Uterus (tissue), 4 donors: ENCODE results near the gene LAMC3. TPM values are rescaled to one million over a fixed set of nuclear protein-coding genes. Genes with fewer than 3 reads are reported as not detected.
"Not testable (repeated sequence)": the region's sequence is repeated elsewhere in the genome, so short reads cannot be mapped to it uniquely, and the experiment has no call there.

ENCODE experiments used
- DNase-seq, 2 donors: peaks; one replicate each; pipeline ENCODE4 v3.0.0-alpha.2; 2019 to 2020
- H3K27ac ChIP-seq, 2 donors: fragments of 200-600 bp; sonication (generic); 1 replicate in 1 of 2; 2 replicates in 1 of 2; pipeline ENCODE4 v1.5.1; 2016 to 2018
- H3K27me3 ChIP-seq, 2 donors: fragments of 200-600 bp; sonication (generic); one replicate each; pipeline ENCODE4 v1.5.1; 2018 to 2019; ENCODE audit warnings: control low read depth in 1 of 2
- H3K36me3 ChIP-seq, 2 donors: fragments of 200-600 bp; sonication (generic); one replicate each; pipeline ENCODE4 v1.5.1; 2019; ENCODE audit warnings: control low read depth in 1 of 2
- H3K4me1 ChIP-seq, 2 donors: fragments of 200-600 bp; sonication (generic); one replicate each; pipeline ENCODE4 v1.5.1; 2018 to 2019; ENCODE audit warnings: control low read depth in 1 of 2
- H3K4me3 ChIP-seq, 2 donors: fragments of 200-600 bp; sonication (generic); 1 replicate in 1 of 2; 2 replicates in 1 of 2; pipeline ENCODE4 v1.5.1; 2018 to 2019; ENCODE audit warnings: mild to moderate bottlenecking in 1 of 2
- H3K9me3 ChIP-seq, 2 donors: fragments of 200-600 bp; sonication (generic); one replicate each; pipeline ENCODE4 v1.5.1; 2019; ENCODE audit warnings: control low read depth in 1 of 2
- POLR2A ChIP-seq, 2 donors: fragments of 450-650 bp; IDR thresholded peaks; one replicate each; pipeline ENCODE4 v1.6.1; 2016; ENCODE audit warnings: antibody characterized with exemption in 2 of 2, mild to moderate bottlenecking in 1 of 2, moderate library complexity in 1 of 2
- intact Hi-C: fragments of 100-400 bp; cut with DNase I; formaldehyde crosslinking; loops from one replicate; pipeline ENCODE4 v1.15.1; 2023; ENCODE audit warnings: low total_unique reads
- total RNA-seq, 4 donors: library from RNA; depleted of rRNA in 3 of 4; stranded (reverse); fragments of >200 nt in 3 of 4; gene quantifications; one replicate each; pipeline versions ENCODE4 v1.1.0 to v1.2.4, GENCODE V29; 2014 to 2023
- TF ChIP-seq, protein P1 (sequence below), 4 experiments: fragments of 200-600 bp in 2 of 4; fragments of 450-650 bp in 2 of 4; sonication (generic) in 2 of 4; IDR thresholded peaks; one replicate each; pipeline ENCODE4 v1.5.1; 2016 to 2019; ENCODE audit warnings: antibody characterized with exemption in 4 of 4, mild to moderate bottlenecking in 2 of 4, moderate library complexity in 1 of 4
- donor health status: DM: yes; HTN: yes; CAD: no.

Gene LAMC3
- total RNA-seq, 4 donors from 2014 or later = 2.6 to 58.5 (median 3.6) TPM

- Histone ChIP-seq H3K27me3 (peaks cover 0 to 6% of the 10 kb centered on the region in 2 donors), H3K4me3 (no peak overlapping the region), H3K9me3 (no peaks in the 10 kb centered on the region), H3K4me1 (no peaks in the 10 kb centered on the region), H3K36me3 (no peaks in the 10 kb centered on the region), H3K27ac (no peak overlapping the region)
- intact Hi-C loops = no loop called here
- DNase-seq = no peak
- TF ChIP-seq, protein P1, sequence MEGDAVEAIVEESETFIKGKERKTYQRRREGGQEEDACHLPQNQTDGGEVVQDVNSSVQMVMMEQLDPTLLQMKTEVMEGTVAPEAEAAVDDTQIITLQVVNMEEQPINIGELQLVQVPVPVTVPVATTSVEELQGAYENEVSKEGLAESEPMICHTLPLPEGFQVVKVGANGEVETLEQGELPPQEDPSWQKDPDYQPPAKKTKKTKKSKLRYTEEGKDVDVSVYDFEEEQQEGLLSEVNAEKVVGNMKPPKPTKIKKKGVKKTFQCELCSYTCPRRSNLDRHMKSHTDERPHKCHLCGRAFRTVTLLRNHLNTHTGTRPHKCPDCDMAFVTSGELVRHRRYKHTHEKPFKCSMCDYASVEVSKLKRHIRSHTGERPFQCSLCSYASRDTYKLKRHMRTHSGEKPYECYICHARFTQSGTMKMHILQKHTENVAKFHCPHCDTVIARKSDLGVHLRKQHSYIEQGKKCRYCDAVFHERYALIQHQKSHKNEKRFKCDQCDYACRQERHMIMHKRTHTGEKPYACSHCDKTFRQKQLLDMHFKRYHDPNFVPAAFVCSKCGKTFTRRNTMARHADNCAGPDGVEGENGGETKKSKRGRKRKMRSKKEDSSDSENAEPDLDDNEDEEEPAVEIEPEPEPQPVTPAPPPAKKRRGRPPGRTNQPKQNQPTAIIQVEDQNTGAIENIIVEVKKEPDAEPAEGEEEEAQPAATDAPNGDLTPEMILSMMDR (IDR thresholded peaks at IDR 0.05) = no peak
- no peak for TF ChIP-seq POLR2A (IDR thresholded peaks at IDR 0.05)
Measured at GRCh38 chr9:131099102-131099606, 90.2 kb downstream of the LAMC3 start.

DNA sequence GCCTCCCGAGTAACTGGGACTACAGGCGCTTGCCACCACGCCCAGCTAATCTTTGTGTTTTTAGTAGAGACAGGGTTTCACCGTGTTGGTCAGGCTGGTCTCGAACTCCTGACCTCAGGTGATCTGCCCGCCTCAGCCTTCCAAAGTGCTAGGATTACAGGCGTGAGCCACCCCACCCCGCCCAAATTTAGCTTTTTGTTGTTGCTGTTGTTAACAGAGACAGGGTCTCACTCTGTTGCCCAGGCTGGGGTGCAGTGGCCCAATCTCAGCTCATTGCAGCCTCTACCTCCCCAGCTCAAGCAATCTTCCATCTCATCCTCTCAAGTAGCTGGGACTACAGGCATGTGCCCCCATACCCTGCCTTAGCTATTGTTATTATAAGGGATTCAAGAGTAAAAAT is 90.9 kb downstream of the LAMC3 start:
- H3K27me3 ChIP-seq, DNase-seq, H3K36me3 ChIP-seq, H3K27ac ChIP-seq, H3K4me3 ChIP-seq, intact Hi-C loops, H3K9me3 ChIP-seq, H3K4me1 ChIP-seq: not testable (repeated sequence)

DNA sequence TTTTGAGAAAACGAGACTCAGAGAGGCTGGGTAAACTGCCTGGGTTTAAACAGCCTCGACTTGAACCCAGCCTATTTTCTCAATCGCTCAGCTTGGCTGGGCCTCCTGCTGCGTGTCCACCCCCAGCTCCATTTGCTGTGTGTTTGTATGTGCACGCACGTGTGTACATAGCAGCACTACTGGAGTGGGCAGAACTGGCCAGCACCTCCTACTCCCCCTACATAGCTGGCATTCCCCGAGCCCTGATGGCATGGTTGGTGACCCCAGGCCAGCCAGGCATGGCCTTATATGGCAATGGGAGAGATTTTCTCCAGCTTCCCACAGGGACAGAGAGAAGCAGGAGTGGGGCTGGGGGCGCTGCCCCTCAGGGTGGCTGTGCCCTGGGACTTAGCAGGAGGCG is 91.5 kb downstream of the LAMC3 start:
- no peak for DNase-seq
- Histone ChIP-seq H3K27me3 (no peaks in the 10 kb centered on the region), H3K36me3 (no peaks in the 10 kb centered on the region), H3K9me3 (no peaks in the 10 kb centered on the region), H3K4me3 (no peak overlapping the region), H3K4me1 (no peaks in the 10 kb centered on the region), H3K27ac (no peak overlapping the region)
- intact Hi-C loops = no loop called here
- TF ChIP-seq, protein P1 (IDR thresholded peaks at IDR 0.05) = no peak

DNA sequence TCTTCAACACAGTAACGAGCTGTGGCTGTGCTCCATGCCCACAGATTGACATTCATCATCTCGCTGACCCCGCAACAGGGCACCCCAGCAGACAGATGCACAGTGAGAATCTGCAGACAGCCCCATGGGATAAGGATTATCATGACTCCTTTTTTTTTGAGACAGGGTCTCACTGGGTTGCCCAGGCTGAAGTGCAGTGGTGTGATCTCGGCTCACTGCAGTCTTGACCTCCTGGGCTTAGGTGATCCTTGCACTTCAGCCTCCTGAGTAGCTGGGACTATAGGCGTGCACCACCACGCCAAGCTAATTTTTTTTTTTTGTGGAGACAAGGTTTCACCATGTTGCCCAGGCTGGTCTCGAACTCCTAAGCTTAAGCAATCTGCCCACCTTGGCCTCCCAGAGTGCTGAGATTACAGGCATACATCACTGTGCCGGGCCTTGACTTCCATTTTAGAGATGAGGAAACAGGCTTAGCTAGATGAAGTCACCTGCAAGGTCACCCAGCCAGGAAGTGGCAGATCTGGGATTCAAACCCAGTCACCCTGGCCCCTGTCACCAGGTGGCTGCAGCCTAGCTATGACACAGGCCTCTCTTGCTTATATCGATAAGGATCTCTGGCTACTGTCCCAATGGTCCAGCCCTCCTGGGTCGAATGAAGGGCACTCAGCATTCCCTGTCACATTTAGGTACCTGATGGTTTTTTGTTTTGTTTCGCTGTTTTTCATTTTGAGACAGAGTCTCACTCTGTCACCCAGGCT is 92.4 kb downstream of the LAMC3 start:
- Histone ChIP-seq H3K4me3 (no peak overlapping the region), H3K4me1 (no peaks in the 10 kb centered on the region), H3K27ac (no peak overlapping the region), H3K36me3 (no peaks in the 10 kb centered on the region), H3K9me3 (no peaks in the 10 kb centered on the region), H3K27me3 (no peaks in the 10 kb centered on the region)
- intact Hi-C loops = no loop called here
- TF ChIP-seq, protein P1 (IDR thresholded peaks at IDR 0.05) = no peak
- TF ChIP-seq POLR2A (IDR thresholded peaks at IDR 0.05) = no peak
- no peak for DNase-seq

GRCh38 chr9:131103024-131103423 is 94.0 kb downstream of the LAMC3 start:
- Histone ChIP-seq H3K9me3 (no peaks in the 10 kb centered on the region), H3K4me1 (no peaks in the 10 kb centered on the region), H3K27me3 (no peaks in the 10 kb centered on the region), H3K4me3 (no peak overlapping the region), H3K36me3 (no peaks in the 10 kb centered on the region), H3K27ac (no peak overlapping the region)
- TF ChIP-seq POLR2A (IDR thresholded peaks at IDR 0.05) = no peak
- TF ChIP-seq, protein P1 (IDR thresholded peaks at IDR 0.05) = no peak
- DNase-seq = no peak
- intact Hi-C loops = no loop called here
